ENCODE measurements around the gene YIPF4.
"Not testable (repeated sequence)": the region's sequence is repeated elsewhere in the genome, so short reads cannot be mapped to it uniquely, and the experiment has no call there.

DNA sequence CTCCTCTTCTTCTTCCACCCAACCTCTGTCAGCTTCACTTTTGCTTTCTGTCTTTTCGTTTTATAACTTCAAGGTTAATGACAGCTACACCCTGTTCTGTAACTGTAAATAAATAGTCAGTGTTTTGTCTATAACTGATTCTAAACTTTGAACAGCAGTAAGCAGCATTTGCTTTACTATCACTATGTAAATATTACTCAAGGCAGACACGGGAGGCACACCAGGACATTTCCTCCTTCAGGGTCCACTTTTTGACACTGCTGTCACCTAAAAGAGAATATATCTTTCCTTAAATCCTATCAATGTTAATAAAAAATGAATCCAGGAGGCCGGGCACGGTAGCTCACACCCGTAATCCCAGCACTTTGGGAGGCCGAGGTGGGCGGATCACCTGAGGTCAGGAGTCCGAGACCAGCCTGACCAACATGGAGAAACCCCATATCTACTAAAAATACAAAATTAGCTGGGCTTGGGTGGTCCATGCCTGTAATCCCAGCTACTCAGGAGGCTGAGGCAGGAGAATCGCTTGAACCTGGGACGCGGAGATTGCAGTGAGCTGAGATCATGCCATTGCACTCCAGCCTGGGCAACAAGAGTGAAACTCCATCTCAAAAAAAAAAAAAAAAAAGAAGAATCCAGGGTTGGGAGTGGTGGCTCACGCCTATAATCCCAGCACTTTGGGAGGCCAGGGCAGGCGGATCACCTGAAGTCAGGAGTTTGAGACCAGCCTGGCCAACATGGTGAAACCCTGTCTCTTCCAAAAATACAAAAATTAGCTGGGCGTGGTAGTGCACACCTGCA lies 51.7 kb downstream of the YIPF4 start:
- not testable (repeated sequence) for TF ChIP-seq POLR2AphosphoS5, POLR2A (IDR thresholded peaks at IDR 0.05; ENCODE audit: low read depth, low read length)
